HUES64 (cell line): ENCODE results near the gene ZNF341.
"Not testable (repeated sequence)": the region's sequence is repeated elsewhere in the genome, so short reads cannot be mapped to it uniquely, and the experiment has no call there.

ENCODE experiments used
- H3K27ac ChIP-seq: 2 replicates; pipeline ENCODE4 v1.7.0; 2013; ENCODE audit warnings: low read depth, low read length, inconsistent platforms
- H3K27me3 ChIP-seq: 2 replicates; pipeline ENCODE4 v1.6.1; 2013; ENCODE audit warnings: mild to moderate bottlenecking, low read length; ENCODE audit not compliant: insufficient read depth
- H3K36me3 ChIP-seq: 2 replicates; pipeline ENCODE4 v1.6.1; 2013; ENCODE audit warnings: mild to moderate bottlenecking, low read length; ENCODE audit not compliant: insufficient read depth
- H3K4me1 ChIP-seq: 2 replicates; pipeline ENCODE4 v1.6.1; 2013; ENCODE audit warnings: mild to moderate bottlenecking, low read length, moderate library complexity; ENCODE audit not compliant: insufficient read depth
- H3K4me3 ChIP-seq: 2 replicates; pipeline ENCODE4 v1.5.1; 2013; ENCODE audit warnings: mild to moderate bottlenecking, low read length, moderate library complexity
- H3K9ac ChIP-seq: 2 replicates; pipeline ENCODE4 v1.6.1; 2013; ENCODE audit warnings: mild to moderate bottlenecking, low read depth, low read length
- H3K9me3 ChIP-seq: 2 replicates; pipeline ENCODE4 v1.6.1; 2013; ENCODE audit warnings: low read depth, low read length; ENCODE audit not compliant: insufficient read depth
- WGBS: fragments of 150-250, 120-280 bp; methylation state at CpG from one replicate; pipeline ENCODE4 v1.1.7; 2013; ENCODE audit warnings: missing lambda C conversion rate; 5-methylcytosine and 5-hydroxymethylcytosine counted together

Gene ZNF341

GRCh38 chr20:33790566-33790965 is 58.8 kb downstream of the ZNF341 start:
- Histone ChIP-seq H3K27me3 (no peaks in the 10 kb centered on the region), H3K9me3 (no peaks in the 10 kb centered on the region), H3K27ac (no peak overlapping the region), H3K36me3 (no peaks in the 10 kb centered on the region), H3K4me1 (no peaks in the 10 kb centered on the region), H3K9ac (no peak overlapping the region), H3K4me3 (no peak overlapping the region)
- 94% methylated on average over 11 of the region's 11 CpGs for WGBS

DNA sequence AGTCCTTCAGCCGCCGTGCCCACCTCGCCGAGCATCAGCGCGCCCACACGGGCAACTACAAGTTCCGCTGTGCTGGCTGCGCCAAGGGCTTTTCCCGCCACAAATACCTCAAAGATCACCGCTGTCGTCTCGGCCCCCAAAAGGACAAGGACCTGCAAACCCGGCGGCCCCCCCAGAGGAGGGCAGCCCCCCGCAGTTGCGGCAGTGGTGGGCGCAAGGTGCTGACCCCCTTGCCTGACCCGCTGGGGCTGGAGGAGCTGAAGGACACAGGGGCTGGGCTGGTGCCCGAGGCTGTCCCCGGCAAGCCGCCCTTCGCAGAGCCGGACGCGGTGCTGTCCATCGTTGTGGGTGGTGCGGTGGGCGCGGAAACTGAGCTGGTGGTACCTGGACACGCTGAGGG is 59.2 kb downstream of the ZNF341 start:
- no peak overlapping the region for H3K9ac ChIP-seq
- no peaks in the 10 kb centered on the region for H3K36me3 ChIP-seq
- no peak overlapping the region for H3K27ac ChIP-seq
- no peaks in the 10 kb centered on the region for H3K4me1 ChIP-seq
- no peak overlapping the region for H3K4me3 ChIP-seq
- H3K9me3 ChIP-seq = no peaks in the 10 kb centered on the region
- 97% methylated on average over 31 of the region's 31 CpGs for WGBS
- H3K27me3 ChIP-seq = no peaks in the 10 kb centered on the region

GRCh38 chr20:33791540-33791939 is 59.7 kb downstream of the ZNF341 start:
- 94% methylated on average over 9 of the region's 9 CpGs for WGBS
- H3K9ac ChIP-seq = no peak overlapping the region
- no peaks in the 10 kb centered on the region for H3K4me1 ChIP-seq

GRCh38 chr20:33791959-33792597 is 60.3 kb downstream of the ZNF341 start:
- Histone ChIP-seq H3K36me3 (no peaks in the 10 kb centered on the region), H3K4me3 (no peak overlapping the region), H3K27me3 (no peaks in the 10 kb centered on the region), H3K9ac (no peak overlapping the region), H3K9me3 (no peaks in the 10 kb centered on the region), H3K27ac (no peak overlapping the region), H3K4me1 (no peaks in the 10 kb centered on the region)
- 81% methylated on average over 13 of the region's 13 CpGs for WGBS

More at GRCh38 chr20:33791540-33791939, 59.7 kb downstream of the ZNF341 start:
- H3K36me3 ChIP-seq = no peaks in the 10 kb centered on the region
- H3K27me3 ChIP-seq = no peaks in the 10 kb centered on the region
- no peak overlapping the region for H3K27ac ChIP-seq
- no peaks in the 10 kb centered on the region for H3K9me3 ChIP-seq
- no peak overlapping the region for H3K4me3 ChIP-seq

- not testable (repeated sequence) for H3K27ac ChIP-seq, H3K4me1 ChIP-seq, H3K9me3 ChIP-seq, H3K36me3 ChIP-seq, H3K4me3 ChIP-seq, H3K9ac ChIP-seq, H3K27me3 ChIP-seq
- 82% methylated on average over 3 of the region's 3 CpGs for WGBS
Measured at GRCh38 chr20:33792598-33792989, 60.8 kb downstream of the ZNF341 start.

DNA sequence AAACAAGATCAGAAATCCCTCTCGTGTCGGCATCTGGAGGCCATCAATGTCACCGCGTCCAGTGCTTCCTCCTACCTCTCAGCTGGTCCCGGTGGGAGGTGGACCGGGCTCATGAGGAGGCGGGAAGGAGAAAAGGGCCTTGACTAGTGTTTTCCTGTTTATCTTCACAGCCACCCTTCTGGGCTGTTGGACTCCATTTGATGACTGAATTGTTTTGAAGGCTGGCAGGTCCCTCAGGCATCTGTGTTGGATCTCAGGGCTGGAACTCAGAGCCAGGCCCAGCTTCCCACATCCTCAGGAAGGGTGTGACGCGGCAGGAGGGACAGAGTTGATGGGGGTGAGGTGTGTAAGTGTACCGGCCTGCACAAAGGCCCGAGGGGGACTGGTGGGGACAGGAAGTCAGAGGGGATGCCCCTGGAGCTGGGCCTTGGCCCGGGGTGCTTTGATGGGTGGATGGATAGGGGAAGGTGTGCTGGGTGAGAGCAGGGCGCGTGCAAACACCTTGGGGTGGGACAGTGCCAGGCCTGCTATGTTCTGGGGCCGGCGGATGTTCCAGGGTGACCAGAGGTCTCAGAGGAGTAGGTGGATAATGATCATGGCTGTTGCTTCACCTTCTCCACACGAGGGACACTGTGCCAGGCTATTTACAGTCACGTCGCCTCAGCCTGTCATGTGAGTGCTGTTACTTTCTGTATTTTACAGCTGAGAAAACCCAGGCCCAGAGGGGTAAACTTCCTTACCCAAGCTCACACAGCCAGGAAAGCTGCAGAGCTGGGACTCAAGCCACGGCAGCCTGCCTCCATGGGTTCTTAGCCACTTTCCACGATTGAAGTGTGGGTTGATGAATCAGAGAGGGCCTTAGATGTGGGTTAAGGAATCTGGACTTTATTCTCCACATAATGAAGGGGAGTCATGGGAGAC is 61.5 kb downstream of the ZNF341 start:
- Histone ChIP-seq H3K4me3 (no peak overlapping the region), H3K36me3 (no peaks in the 10 kb centered on the region), H3K27ac (no peak overlapping the region), H3K4me1 (no peaks in the 10 kb centered on the region), H3K27me3 (no peaks in the 10 kb centered on the region), H3K9ac (no peak overlapping the region), H3K9me3 (no peaks in the 10 kb centered on the region)
- 90% methylated on average over 21 of the region's 21 CpGs for WGBS

DNA sequence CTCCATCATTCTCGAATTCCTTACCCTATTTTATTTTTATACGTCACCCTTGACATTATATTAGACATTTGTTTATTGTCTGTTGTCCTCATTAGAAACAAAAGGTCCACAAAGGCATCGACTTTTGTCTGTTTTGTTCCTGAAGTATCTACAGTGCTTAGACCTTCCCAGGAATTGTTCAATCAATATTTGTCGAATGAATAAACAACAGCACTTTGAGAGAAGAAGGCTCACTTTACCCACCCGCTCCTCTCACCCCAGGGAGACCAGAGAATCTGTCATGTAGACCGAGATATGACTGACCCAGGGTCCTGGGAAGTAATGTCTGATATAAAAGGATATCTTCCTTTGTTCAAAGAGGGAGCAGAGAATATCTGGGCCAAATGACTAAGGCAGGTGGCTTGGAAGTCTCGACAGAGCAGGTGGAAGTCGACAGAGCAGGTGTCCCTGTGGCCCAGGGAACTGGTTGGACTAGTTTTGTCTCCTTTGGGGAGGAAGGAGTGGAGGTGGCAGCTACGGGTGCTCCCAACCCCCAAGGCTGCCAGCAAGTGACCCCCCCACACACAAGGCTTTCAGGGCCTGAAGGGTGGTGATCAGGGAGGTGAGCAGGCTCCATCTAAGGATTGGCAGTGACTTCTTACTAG is 64.6 kb downstream of the ZNF341 start:
- H3K9ac ChIP-seq = no peak overlapping the region
- 89% methylated on average over 8 of the region's 9 CpGs for WGBS
- no peaks in the 10 kb centered on the region for H3K36me3 ChIP-seq
- H3K4me3 ChIP-seq = no peak overlapping the region
- no peaks in the 10 kb centered on the region for H3K4me1 ChIP-seq
- no peak overlapping the region for H3K27ac ChIP-seq
- H3K27me3 ChIP-seq = no peaks in the 10 kb centered on the region
- no peaks in the 10 kb centered on the region for H3K9me3 ChIP-seq

GRCh38 chr20:33796907-33797544 is 65.2 kb downstream of the ZNF341 start:
- no peaks in the 10 kb centered on the region for H3K4me1 ChIP-seq
- no peak overlapping the region for H3K27ac ChIP-seq
- no peaks in the 10 kb centered on the region for H3K36me3 ChIP-seq
- H3K9ac ChIP-seq = no peak overlapping the region
- H3K27me3 ChIP-seq = no peaks in the 10 kb centered on the region
- no peak overlapping the region for H3K4me3 ChIP-seq
- 94% methylated on average over 5 of the region's 5 CpGs for WGBS
- no peaks in the 10 kb centered on the region for H3K9me3 ChIP-seq

DNA sequence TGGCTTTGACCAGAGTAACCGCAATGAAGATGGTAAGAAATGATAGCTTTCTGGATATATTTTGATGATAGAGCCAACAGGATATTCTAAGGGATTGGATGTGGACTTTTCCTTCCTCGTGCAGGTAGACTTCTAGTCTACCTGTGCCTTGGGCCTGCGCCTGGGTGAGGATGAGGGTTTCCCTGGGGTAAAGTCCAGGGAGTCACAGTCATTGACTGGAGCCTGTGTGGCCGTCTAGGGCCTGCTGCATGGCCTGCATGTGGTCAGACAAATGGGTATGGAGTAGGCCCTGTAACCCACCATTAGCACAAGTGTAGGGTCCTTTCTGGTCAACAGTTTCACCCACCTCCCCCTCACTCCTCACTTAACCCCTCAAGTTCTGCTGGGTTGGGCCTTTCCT is 66.6 kb downstream of the ZNF341 start:
- Histone ChIP-seq H3K9me3 (no peaks in the 10 kb centered on the region), H3K4me3 (no peak overlapping the region), H3K9ac (no peak overlapping the region), H3K36me3 (no peaks in the 10 kb centered on the region), H3K27ac (no peak overlapping the region), H3K4me1 (no peaks in the 10 kb centered on the region), H3K27me3 (no peaks in the 10 kb centered on the region)
- WGBS = 93% methylated on average over 4 of the region's 4 CpGs

- no peak overlapping the region for H3K27ac ChIP-seq
- no peak overlapping the region for H3K9ac ChIP-seq
- H3K27me3 ChIP-seq = no peaks in the 10 kb centered on the region
- no peaks in the 10 kb centered on the region for H3K36me3 ChIP-seq
- no peak overlapping the region for H3K4me3 ChIP-seq
- no peaks in the 10 kb centered on the region for H3K9me3 ChIP-seq
- no peaks in the 10 kb centered on the region for H3K4me1 ChIP-seq
- 88% methylated on average over 2 of the region's 2 CpGs for WGBS
Measured at GRCh38 chr20:33803921-33804337, 72.1 kb downstream of the ZNF341 start.

GRCh38 chr20:33808388-33808787 is 76.6 kb downstream of the ZNF341 start:
- H3K27ac ChIP-seq = no peak overlapping the region
- H3K9me3 ChIP-seq = no peaks in the 10 kb centered on the region
- H3K36me3 ChIP-seq = no peaks in the 10 kb centered on the region
- no peak overlapping the region for H3K9ac ChIP-seq
- no peaks in the 10 kb centered on the region for H3K27me3 ChIP-seq
- no peak overlapping the region for H3K4me3 ChIP-seq
- H3K4me1 ChIP-seq = peaks cover 10% of the 10 kb centered on the region
- WGBS = 96% methylated on average over 3 of the region's 3 CpGs
